Measurements from ENCODE around the gene GINS3. TPM values are rescaled to one million over a fixed set of nuclear protein-coding genes. Genes with fewer than 3 reads are reported as not detected.

The GINS3 gene
- total RNA-seq, 1 experiment from 2014 or later = 16.4 TPM

DNA sequence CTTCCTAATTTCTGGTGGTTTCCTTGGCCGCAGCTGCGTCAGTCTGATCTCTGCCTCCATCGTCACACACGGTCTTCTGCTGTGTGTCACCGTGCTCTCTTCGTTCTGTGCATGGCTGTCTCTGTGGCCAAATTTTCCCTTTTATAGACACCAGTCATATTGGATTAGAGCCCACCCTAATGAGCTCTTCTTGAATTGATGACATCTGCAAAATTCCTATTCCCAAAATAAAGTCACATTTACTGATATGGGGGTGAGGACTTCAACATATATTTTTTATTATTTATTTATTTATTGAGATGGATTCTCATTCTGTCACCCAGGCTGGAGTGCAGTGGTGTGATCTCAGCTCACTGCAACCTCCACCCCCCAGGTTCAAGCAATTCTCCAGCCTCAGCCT is 38.4 kb downstream of the GINS3 start:
- Histone ChIP-seq H3K79me1 (ENCODE audit: insufficient read depth, low read depth, low read length, poor library complexity, severe bottlenecking) (no peaks in the 10 kb centered on the region), H3K56ac (ENCODE audit: insufficient read length, low read depth, low read length) (no peak overlapping the region), H3T11ph (ENCODE audit: low read length) (no peak overlapping the region), H4K91ac (ENCODE audit: insufficient read length, low read depth, low read length) (no peak overlapping the region), H3K4ac (ENCODE audit: low read depth, low read length) (no peak overlapping the region), H3K79me2 (ENCODE audit: insufficient read depth, low read length) (no peaks in the 10 kb centered on the region), H2BK120ac (ENCODE audit: low read depth, low read length, poor library complexity, severe bottlenecking) (no peak overlapping the region), H3K23me2 (ENCODE audit: insufficient read length, low read depth, low read length, poor library complexity, severe bottlenecking) (no peaks in the 10 kb centered on the region), H2BK15ac (ENCODE audit: low read depth, low read length) (no peak overlapping the region), H2AFZ (ENCODE audit: low read length) (no peak overlapping the region), H3K4me2 (ENCODE audit: insufficient read depth, insufficient read length, low read length) (no peak overlapping the region), H4K8ac (replicated peaks; ENCODE audit: insufficient read length, low read depth, low read length) (no peak overlapping the region), H3K23ac (ENCODE audit: insufficient read length, low read depth, low read length) (no peak overlapping the region), H3K9me3 (ENCODE audit: control insufficient read depth, low read depth, low read length) (no peaks in the 10 kb centered on the region), H2BK5ac (ENCODE audit: insufficient read length, low read length) (no peak overlapping the region), H2BK12ac (ENCODE audit: insufficient read length, low read depth, low read length) (no peak overlapping the region), H3K27me3 (ENCODE audit: insufficient read depth, low read length) (no peaks in the 10 kb centered on the region), H3K4me1 (ENCODE audit: insufficient read depth, low read length) (no peaks in the 10 kb centered on the region; the same call in 1 of the 2 replicates), H3K9ac (ENCODE audit: extremely low read depth, insufficient read length, low read length) (no peak overlapping the region), H3K14ac (ENCODE audit: insufficient read depth, low read length) (no peak overlapping the region), H3K18ac (ENCODE audit: insufficient read length, low read depth, low read length) (no peak overlapping the region), H2BK20ac (ENCODE audit: low read depth, low read length, poor library complexity, severe bottlenecking) (no peak overlapping the region), H2AK5ac (ENCODE audit: insufficient read length, low read length) (no peak overlapping the region), H4K5ac (ENCODE audit: insufficient read length, low read depth, low read length) (no peak overlapping the region), H4K20me1 (ENCODE audit: control insufficient read depth, insufficient read depth, insufficient read length) (no peaks in the 10 kb centered on the region), H3K27ac (ENCODE audit: insufficient read length, low read depth, low read length) (no peak overlapping the region)
- H3K36me3 Mint-ChIP-seq (ENCODE audit: insufficient read depth in 1 of 3, low read depth in 3 of 3) = no peaks in the 10 kb centered on the region
- TF ChIP-seq, protein P1, sequence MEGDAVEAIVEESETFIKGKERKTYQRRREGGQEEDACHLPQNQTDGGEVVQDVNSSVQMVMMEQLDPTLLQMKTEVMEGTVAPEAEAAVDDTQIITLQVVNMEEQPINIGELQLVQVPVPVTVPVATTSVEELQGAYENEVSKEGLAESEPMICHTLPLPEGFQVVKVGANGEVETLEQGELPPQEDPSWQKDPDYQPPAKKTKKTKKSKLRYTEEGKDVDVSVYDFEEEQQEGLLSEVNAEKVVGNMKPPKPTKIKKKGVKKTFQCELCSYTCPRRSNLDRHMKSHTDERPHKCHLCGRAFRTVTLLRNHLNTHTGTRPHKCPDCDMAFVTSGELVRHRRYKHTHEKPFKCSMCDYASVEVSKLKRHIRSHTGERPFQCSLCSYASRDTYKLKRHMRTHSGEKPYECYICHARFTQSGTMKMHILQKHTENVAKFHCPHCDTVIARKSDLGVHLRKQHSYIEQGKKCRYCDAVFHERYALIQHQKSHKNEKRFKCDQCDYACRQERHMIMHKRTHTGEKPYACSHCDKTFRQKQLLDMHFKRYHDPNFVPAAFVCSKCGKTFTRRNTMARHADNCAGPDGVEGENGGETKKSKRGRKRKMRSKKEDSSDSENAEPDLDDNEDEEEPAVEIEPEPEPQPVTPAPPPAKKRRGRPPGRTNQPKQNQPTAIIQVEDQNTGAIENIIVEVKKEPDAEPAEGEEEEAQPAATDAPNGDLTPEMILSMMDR (conservative IDR thresholded peaks at IDR 0.05) = no peak
- H3K27me3 Mint-ChIP-seq (ENCODE audit: low read depth) = no peaks in the 10 kb centered on the region; the same call in 1 of the 2 replicates
- no peaks in the 10 kb centered on the region for H3K9me3 Mint-ChIP-seq
- peaks cover 5% of the 10 kb centered on the region in 2 experiments for H3K4me1 Mint-ChIP-seq
- DNase-seq = no peak
- no CpG with 5 or more reads among the region's 6 CpGs for WGBS (ENCODE audit: extremely low coverage, insufficient read length, low lambda C conversion rate)
- H3K4me3 Mint-ChIP-seq = no peak overlapping the region
- no peak overlapping the region for H3K27ac Mint-ChIP-seq
